GM13977 (cell line): ENCODE data around the gene ATP5F1D.

ENCODE experiments used
- DNase-seq: peaks from one replicate; pipeline ENCODE4 v3.0.0; 2012; ENCODE audit warnings: low spot score
- in situ Hi-C: fragments of 300-500 bp; cut with MboI; formaldehyde crosslinking; loops from one replicate; pipeline ENCODE4 v1.12.0; 2022; ENCODE audit warnings: low sequenced_read_pairs, low pct_unique_long_range_greater_than_20kb, mixed read lengths, inconsistent platforms; ENCODE audit not compliant: unreplicated experiment
- TF ChIP-seq, protein P1 (sequence below): IDR thresholded peaks from 2 replicates; pipeline ENCODE4 v1.5.1; 2012; ENCODE audit warnings: mild to moderate bottlenecking, control low read depth; ENCODE audit not compliant: insufficient read depth; ENCODE audit errors: extremely low read depth, missing control alignments

ATP5F1D gene

DNA sequence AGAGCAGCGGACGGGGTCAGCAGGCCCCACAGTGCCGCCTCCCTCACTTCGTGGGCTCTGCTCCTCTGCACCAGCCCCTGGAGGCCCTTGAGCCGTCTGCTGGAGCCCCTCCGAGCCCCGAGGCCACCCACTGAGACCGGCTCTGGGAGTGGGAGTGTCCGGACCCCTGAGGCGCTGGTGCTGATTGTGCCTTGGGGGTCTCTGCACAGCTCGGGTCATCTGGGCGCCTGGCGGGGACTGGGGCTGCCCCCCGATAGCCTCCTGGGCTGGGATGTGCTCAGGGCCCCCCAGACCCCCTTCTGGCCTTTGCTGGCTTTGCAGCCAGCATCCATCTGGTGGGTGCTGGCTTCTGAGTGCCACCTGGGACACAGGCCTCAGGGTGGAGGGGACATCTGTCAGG, 19.2 kb upstream of the ATP5F1D start:
- no peak for DNase-seq
- in situ Hi-C loops, result no loop called here
- TF ChIP-seq, protein P1, sequence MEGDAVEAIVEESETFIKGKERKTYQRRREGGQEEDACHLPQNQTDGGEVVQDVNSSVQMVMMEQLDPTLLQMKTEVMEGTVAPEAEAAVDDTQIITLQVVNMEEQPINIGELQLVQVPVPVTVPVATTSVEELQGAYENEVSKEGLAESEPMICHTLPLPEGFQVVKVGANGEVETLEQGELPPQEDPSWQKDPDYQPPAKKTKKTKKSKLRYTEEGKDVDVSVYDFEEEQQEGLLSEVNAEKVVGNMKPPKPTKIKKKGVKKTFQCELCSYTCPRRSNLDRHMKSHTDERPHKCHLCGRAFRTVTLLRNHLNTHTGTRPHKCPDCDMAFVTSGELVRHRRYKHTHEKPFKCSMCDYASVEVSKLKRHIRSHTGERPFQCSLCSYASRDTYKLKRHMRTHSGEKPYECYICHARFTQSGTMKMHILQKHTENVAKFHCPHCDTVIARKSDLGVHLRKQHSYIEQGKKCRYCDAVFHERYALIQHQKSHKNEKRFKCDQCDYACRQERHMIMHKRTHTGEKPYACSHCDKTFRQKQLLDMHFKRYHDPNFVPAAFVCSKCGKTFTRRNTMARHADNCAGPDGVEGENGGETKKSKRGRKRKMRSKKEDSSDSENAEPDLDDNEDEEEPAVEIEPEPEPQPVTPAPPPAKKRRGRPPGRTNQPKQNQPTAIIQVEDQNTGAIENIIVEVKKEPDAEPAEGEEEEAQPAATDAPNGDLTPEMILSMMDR, result no peak

DNA sequence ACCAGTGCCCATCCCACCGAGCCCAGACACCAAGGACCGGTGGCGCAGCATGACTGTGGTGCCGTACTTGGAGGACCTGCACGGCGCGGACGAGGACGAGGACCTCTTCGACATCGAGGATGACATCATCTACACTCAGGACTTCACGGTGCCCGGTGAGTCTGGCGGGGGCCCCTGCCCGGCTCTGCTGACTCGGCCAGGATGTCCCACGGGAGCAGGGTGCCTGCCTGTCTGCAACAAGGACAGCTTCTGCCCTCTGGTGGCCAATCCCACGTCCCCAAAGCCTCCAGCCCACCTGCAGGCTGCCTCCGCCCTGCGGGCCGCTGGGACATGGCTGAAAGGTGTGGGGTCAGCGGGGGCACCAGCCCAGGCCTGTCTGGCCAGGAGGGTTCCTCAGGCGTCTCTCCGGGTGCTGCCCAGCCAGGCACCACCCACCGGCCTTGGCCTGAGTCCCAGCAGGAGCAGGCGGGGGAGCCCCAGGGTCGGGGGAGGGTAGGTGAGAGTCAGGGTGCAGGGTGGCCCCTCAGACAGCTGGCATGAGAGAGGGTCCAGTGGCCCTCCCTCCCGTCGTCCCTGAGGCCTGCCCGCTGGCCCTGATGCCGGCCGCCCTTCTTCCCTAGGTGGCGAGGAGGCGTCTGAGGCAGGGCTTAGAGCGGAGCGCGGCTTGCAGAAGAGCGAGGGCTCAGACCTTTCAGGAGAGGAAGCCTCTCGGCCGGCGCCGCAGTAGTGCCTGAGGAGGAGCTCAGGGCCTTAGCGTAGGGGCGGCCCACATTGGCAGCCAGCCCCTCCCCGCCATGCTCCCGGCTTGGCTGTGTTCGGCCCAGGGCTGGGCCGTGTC, 18.3 kb upstream of the ATP5F1D start:
- TF ChIP-seq, protein P1, result peak; percentile 58
- in situ Hi-C loops, result no loop called here
- peak; percentile 83 for DNase-seq

DNA sequence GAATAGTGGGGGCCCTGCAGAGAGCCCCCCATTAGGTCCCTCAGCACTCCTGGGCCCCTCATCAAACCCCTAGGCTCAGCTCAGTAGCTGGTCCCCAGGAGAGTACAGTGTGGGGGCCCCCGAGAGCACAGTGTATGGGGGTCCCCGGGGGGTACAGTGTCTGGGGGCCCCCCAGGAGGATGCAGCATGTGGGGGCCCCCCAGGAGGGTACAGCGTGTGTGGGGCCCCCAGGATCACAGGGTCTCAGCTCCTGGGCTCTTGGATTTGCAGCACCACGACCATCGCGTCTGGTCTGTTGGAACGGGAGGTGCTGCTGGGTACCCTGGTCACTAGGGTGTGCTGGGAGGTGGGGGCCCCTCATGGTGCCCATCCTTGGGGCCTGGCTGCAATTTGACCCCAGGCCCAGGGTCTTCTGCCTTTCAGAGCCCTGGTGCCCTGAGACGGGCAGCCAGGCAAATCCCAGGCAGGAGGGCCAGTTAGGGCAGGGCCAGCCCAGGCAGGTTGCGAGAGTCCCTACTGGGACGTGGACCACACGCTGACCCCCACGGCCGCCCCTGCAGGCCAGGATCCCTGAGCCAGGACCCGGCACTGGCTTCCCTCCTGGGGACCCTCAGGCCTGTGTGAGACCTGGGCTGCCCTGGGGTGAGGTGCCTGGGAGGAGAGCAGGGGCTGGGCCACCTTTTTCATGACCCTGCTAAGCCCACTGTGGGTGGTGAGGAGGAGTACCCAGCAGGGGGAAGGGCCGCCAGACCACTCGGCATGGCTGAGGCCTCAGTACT, 17.3 kb upstream of the ATP5F1D start:
- in situ Hi-C loops, result no loop called here
- TF ChIP-seq, protein P1, result no peak

DNA sequence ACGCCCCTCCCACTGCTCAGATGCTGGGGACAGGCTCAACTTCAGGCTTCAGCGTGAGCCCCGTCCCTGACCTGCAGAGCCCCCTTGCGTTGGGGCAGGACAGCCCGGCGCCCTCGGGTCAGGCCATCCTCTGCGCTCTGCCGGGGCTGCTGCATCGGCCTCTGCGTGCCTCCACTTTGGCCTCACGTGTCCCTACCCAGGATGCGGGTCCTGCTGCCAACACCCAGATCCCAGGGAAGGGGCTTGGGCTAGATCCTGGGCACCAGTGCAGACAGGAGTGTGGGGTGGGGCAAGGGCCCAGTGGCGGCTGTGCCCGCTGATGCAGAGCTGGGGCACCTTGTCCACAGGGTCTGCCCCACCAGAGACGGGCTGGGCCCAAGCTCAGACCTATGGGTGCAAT, 16.7 kb upstream of the ATP5F1D start:
- no peak for DNase-seq
- TF ChIP-seq, protein P1, result no peak
- in situ Hi-C loops, result no loop called here

More for the DNA sequence above, 17.3 kb upstream of the ATP5F1D start:
- no peak for DNase-seq

DNA sequence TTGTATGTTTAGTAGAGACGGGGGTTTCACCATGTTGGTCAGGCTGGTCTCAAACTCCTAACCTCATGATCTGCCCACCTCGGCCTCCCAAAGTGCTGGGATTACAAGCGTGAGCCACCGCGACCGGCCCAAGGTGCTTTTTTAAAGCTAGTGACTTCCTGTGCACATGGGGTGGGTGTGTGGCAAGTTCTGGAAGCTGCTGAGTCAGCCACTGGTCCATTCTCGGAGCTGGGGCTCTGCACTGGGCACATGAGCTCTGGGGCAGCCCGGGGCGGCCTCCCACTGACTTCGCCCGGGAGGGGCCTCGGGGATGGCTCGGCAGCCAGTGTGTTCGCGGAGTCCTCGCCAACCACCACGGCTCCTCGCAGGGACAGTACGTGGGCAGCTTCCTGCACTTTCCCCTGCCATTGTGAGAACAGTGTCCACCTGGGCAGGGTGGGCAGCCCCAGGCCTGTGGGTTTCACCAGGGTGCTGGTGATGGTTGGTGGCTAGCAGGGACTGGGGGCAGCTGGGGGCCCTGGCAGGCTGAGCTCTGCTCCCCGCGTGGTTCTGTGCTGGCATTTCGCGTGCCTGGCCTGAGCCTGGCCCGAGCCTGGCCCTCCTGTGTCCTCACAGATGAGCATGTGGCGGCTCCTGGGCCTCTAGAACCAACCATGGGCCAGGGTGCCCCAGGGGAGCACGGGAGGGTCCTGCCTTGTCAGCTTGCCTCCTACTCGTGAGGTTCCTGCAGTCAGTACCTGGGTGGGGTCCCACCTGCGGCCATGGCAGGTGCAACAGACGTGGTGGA, 15.9 kb upstream of the ATP5F1D start:
- TF ChIP-seq, protein P1, result no peak
- DNase-seq, result no peak

DNA sequence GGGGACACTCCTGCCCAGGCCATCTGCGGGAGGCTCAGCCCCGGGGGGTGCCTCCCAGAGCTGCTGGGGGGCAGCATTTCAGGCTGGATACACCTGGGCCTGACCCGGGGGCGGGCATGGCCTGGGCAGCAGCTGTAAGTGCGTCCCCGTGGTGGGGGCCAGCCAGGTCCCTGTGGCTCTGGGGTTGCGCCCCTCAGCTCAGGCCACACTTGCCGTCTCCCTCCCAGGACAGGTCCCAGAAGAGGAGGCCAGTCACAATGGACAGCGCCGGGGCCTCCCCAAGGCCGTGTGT, 15.4 kb upstream of the ATP5F1D start:
- in situ Hi-C loops, result no loop called here

More for the DNA sequence above, 15.9 kb upstream of the ATP5F1D start:
- in situ Hi-C loops, result no loop called here

More for the DNA sequence above, 15.4 kb upstream of the ATP5F1D start:
- TF ChIP-seq, protein P1, result no peak
- DNase-seq, result no peak
